A549 treated with AZD2906 at 1 μM for 4 hours (cell line): ENCODE measurements around the gene NEIL3. TPM values are rescaled to one million over a fixed set of nuclear protein-coding genes. Genes with fewer than 3 reads are reported as not detected.

Source experiments
- total RNA-seq: library from RNA; stranded (reverse); fragments of 200-300 nt; extraction: Qiagen RNA extraction; gene quantifications from 5 replicates; pipeline ENCODE4 v1.2.3, GENCODE V29; 2022

NEIL3 gene, protein sequence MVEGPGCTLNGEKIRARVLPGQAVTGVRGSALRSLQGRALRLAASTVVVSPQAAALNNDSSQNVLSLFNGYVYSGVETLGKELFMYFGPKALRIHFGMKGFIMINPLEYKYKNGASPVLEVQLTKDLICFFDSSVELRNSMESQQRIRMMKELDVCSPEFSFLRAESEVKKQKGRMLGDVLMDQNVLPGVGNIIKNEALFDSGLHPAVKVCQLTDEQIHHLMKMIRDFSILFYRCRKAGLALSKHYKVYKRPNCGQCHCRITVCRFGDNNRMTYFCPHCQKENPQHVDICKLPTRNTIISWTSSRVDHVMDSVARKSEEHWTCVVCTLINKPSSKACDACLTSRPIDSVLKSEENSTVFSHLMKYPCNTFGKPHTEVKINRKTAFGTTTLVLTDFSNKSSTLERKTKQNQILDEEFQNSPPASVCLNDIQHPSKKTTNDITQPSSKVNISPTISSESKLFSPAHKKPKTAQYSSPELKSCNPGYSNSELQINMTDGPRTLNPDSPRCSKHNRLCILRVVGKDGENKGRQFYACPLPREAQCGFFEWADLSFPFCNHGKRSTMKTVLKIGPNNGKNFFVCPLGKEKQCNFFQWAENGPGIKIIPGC
- 7.1 to 8.0 TPM (median 7.6 TPM) in 5 replicates for total RNA-seq

DNA sequence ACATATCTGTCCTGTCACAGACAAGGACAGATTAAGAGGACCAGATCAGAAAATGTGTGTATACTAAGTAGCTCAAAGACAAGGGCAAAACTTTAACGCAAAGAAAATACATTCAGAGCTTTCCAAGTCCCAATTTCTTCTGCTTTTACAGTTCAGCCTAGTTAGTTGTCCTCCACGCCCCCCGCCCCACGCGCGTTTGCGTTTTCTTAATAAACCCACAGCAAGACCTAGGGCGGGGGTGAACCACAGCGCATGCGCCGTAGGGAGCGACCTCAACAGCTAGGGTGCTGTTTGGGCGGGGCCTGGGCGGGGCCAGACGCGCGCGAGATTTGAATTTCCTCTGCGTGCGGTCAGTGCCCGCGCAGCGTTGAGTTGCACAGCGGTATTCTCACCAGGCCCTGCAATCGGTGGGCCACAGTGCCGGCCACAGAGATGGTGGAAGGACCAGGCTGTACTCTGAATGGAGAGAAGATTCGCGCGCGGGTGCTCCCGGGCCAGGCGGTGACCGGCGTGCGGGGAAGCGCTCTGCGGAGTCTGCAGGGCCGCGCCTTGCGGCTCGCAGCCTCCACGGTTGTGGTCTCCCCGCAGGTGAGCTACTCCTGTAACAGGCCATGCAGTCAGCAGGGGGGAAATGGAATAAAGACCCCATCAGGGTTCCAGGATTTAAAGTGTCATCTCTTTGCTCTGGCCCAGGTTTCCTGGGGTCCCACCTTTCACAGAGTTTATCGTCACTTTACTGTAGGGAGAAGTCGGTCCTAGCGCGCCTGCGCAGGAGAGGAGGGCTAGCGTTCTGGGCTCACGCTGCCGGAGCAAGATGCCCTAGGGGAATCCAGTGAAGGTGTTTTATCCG, at the start of gene NEIL3:
TSS of gene NEIL3 (plus strand) at position 353 of the 850 bp plus-strand sequence. CDS start at position 433, 80 bp downstream.

Other genes starting within 250 kb of the NEIL3 start
- 16.0 to 33.7 TPM (median 17.8 TPM) in 5 replicates for gene AGA, start 132.6 kb downstream of the NEIL3 start, total RNA-seq